Neural crest cell (in vitro differentiated cells): Measurements from ENCODE around the gene SLAMF9. TPM values are rescaled to one million over a fixed set of nuclear protein-coding genes. Genes with fewer than 3 reads are reported as not detected.

ENCODE experiments used
- DNase-seq: peaks from one replicate; pipeline ENCODE4 v3.0.0; 2021; ENCODE audit warnings: low read depth, mixed read lengths, low spot score
- H3K27ac Mint-ChIP-seq: one replicate; pipeline ENCODE4 v1.8.0; 2021; ENCODE audit warnings: mild to moderate bottlenecking, mixed read lengths; ENCODE audit not compliant: unreplicated experiment
- H3K27me3 Mint-ChIP-seq: 2 replicates; pipeline ENCODE4 v1.8.0; 2021; ENCODE audit warnings: low read depth, mild to moderate bottlenecking, mixed read lengths
- H3K36me3 Mint-ChIP-seq: 2 replicates; pipeline ENCODE4 v1.8.0; 2021; ENCODE audit warnings: low read depth, mild to moderate bottlenecking, mixed read lengths
- H3K4me1 Mint-ChIP-seq: 2 replicates; pipeline ENCODE4 v1.8.0; 2021; ENCODE audit warnings: mixed read lengths
- H3K4me3 Mint-ChIP-seq: one replicate; pipeline ENCODE4 v1.8.0; 2021; ENCODE audit warnings: mild to moderate bottlenecking, mixed read lengths
- H3K9me3 Mint-ChIP-seq: 2 replicates; pipeline ENCODE4 v1.8.0; 2021; ENCODE audit warnings: mixed read lengths
- CTCF ChIP-seq: fragments of 200-600 bp; sonication (generic); conservative IDR thresholded peaks from 2 replicates; pipeline ENCODE4 v1.5.0; 2021; ENCODE audit warnings: antibody characterized with exemption, mild to moderate bottlenecking
- total RNA-seq: library from RNA; stranded (reverse); gene quantifications from 2 replicates; pipeline ENCODE4 v1.2.1, GENCODE V29; 2021

The SLAMF9 gene
- total RNA-seq, 1 donor from 2014 or later: not detected

DNA sequence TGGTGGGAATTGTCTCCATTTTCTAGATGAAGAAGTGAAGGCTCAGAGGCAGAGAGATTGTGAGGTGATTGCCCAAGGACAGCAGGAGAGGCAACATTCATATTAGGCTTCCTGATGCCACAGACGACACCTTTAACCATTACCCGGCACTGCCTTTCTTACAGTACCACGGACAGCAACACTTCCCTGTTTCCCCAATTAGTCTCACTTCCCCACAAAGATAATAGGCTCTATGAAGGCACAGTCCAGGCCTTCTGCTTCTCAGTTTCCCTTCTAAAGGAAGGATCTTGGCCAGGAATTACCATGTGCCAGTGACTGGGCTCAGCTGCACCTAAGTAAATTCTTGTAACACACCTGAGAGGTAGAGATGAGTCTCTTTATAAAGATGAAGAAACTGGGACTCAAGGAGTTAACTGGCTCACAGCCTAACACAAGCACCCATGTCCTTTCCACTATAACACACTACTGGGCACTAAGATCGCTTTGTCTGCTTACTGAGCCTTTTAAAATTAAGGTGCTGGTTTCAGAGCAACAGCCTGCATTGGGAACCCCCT lies 18.2 kb downstream of the SLAMF9 start:
- H3K27ac Mint-ChIP-seq: no peak overlapping the region
- DNase-seq: no peak

DNA sequence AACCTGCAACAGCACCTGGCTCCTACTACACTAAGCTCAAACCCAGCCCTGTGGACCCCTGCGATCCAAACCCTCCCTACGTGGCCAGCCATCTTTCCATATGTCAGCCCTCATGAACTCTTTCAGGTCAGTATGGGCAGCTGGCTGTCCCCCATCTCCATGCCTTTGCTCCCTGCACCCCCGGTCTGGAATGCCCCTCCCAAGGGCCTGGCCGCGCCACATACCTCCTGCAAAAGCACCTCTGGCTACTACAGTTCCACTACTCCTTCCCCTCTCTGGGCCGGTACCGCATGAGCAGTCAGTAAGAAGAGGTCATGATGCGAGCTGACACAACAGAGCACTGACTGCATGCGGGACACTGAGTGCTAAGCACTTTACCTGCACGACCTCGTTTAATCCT lies 18.7 kb downstream of the SLAMF9 start:
- Mint-ChIP-seq H3K4me1 (peaks cover 13% of the 10 kb centered on the region), H3K9me3 (no peaks in the 10 kb centered on the region), H3K27me3 (no peaks in the 10 kb centered on the region), H3K27ac (no peak overlapping the region), H3K4me3 (no peak overlapping the region), H3K36me3 (peaks cover 2% of the 10 kb centered on the region)
- DNase-seq: no peak
- TF ChIP-seq CTCF: no peak

More for the DNA sequence above, 18.2 kb downstream of the SLAMF9 start:
- Mint-ChIP-seq H3K36me3 (peaks cover 2% of the 10 kb centered on the region), H3K4me1 (peaks cover 18% of the 10 kb centered on the region), H3K4me3 (no peak overlapping the region), H3K27me3 (no peaks in the 10 kb centered on the region), H3K9me3 (no peaks in the 10 kb centered on the region)
- TF ChIP-seq CTCF: no peak

GRCh38 chr1:159934136-159935039 lies 19.6 kb downstream of the SLAMF9 start:
- DNase-seq: no peak
- H3K27ac Mint-ChIP-seq: no peak overlapping the region
- no peak overlapping the region for H3K4me3 Mint-ChIP-seq
- TF ChIP-seq CTCF: no peak
- peaks cover 5% of the 10 kb centered on the region for H3K4me1 Mint-ChIP-seq
- no peaks in the 10 kb centered on the region for H3K9me3 Mint-ChIP-seq
- peaks cover 2% of the 10 kb centered on the region for H3K36me3 Mint-ChIP-seq
- no peaks in the 10 kb centered on the region for H3K27me3 Mint-ChIP-seq

DNA sequence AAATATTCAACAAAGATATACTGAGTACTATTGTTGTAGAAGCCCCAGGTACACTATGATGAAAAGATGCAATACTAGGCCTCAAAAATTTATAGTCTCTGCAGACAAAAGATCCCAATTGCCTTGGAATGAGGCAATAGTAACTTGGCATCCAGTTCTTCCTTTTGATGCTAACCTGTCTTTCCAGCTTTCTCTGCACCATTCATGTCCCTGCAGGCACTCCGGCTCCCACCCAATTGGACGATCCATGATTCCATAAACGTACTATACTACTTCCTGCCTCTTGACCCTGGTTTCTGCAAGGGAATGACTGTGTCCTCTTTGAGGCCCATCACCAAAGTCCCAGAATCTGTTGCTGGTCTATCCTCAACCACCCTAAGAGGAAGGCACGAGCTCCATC lies 20.7 kb downstream of the SLAMF9 start:
- Mint-ChIP-seq H3K27ac (no peak overlapping the region), H3K27me3 (no peaks in the 10 kb centered on the region), H3K4me1 (peaks cover 5% of the 10 kb centered on the region), H3K36me3 (no peaks in the 10 kb centered on the region), H3K4me3 (no peak overlapping the region), H3K9me3 (no peaks in the 10 kb centered on the region)
- no peak for TF ChIP-seq CTCF
- no peak for DNase-seq

- H3K4me3 Mint-ChIP-seq: no peak overlapping the region
- peaks cover 5% of the 10 kb centered on the region for H3K4me1 Mint-ChIP-seq
- no peak for TF ChIP-seq CTCF
- no peaks in the 10 kb centered on the region for H3K9me3 Mint-ChIP-seq
- H3K27me3 Mint-ChIP-seq: no peaks in the 10 kb centered on the region
- DNase-seq: no peak
- no peak overlapping the region for H3K27ac Mint-ChIP-seq
- H3K36me3 Mint-ChIP-seq: no peaks in the 10 kb centered on the region
These were observed 21.4 kb downstream of the SLAMF9 start for GRCh38 chr1:159932296-159933285.
